Measurements from ENCODE around the gene HNF4A.

GRCh38 chr20:44431502-44432234, 76.2 kb downstream of the HNF4A start:
- TF ChIP-seq, protein P1, sequence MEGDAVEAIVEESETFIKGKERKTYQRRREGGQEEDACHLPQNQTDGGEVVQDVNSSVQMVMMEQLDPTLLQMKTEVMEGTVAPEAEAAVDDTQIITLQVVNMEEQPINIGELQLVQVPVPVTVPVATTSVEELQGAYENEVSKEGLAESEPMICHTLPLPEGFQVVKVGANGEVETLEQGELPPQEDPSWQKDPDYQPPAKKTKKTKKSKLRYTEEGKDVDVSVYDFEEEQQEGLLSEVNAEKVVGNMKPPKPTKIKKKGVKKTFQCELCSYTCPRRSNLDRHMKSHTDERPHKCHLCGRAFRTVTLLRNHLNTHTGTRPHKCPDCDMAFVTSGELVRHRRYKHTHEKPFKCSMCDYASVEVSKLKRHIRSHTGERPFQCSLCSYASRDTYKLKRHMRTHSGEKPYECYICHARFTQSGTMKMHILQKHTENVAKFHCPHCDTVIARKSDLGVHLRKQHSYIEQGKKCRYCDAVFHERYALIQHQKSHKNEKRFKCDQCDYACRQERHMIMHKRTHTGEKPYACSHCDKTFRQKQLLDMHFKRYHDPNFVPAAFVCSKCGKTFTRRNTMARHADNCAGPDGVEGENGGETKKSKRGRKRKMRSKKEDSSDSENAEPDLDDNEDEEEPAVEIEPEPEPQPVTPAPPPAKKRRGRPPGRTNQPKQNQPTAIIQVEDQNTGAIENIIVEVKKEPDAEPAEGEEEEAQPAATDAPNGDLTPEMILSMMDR (IDR thresholded peaks at IDR 0.05): no peak
- no peak for TF ChIP-seq POLR2AphosphoS5 (IDR thresholded peaks at IDR 0.05)
- TF ChIP-seq POLR2A (IDR thresholded peaks at IDR 0.05): no peak
